HCEC 1CT (cell line): ENCODE measurements around the gene PEX26.
"Not testable (repeated sequence)": the region's sequence is repeated elsewhere in the genome, so short reads cannot be mapped to it uniquely, and the experiment has no call there.

ENCODE experiments used
- DNase-seq: peaks from one replicate; pipeline ENCODE4 v3.0.0-alpha.2; 2017

The PEX26 gene

DNA sequence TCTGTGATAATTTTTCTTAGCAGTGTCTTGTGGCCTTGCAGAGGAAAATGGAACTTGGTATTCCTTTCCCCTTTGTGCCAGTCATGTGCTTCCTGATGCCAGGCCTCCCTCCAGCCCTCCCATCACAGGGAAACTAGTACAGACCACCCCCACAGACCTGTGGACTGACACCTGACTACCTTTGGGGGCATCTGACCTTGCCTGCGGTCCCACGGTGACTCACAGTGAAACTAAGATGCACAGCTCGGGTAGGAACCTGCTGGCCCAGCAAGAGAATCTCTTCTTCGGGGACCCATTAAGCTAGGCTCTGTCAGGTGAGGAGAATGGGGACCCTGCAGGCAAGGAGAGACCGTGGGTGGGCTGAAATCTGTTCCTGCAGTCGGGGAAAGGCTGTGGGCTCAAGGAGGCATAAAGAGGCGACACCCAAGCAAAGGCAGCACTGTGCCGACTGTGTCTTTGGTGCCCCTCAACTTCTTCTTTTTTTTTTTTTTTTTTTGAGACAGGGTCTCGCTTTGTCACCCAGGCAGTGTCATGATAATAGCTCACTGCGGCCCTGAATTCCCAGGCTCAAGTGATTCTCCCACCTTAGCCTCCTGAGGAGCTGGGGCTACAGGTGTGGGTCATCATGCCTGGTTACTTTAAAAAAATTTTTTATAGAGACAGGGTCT lies 20.8 kb upstream of the PEX26 start:
- no peak for DNase-seq

- peak; percentile 96 for DNase-seq
These were observed 20.1 kb upstream of the PEX26 start for GRCh38 chr22:18057568-18058209.

GRCh38 chr22:18058371-18059093 lies 19.3 kb upstream of the PEX26 start:
- no peak for DNase-seq

DNA sequence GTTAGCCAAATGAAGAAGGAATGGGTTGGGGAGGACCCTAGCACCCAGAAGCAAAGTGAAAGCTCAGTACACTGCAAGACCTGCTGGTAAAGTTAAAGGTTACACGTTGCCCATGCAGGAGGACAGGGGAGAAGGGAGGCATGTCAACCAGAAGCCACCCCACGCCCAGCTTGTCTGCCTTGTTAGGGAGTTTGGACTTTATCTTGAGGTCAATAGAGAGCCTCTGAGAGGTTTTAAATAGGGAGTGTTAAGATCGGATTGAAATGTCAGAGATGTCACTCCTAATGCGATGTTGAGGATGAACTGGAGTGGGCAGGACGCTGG lies 18.7 kb upstream of the PEX26 start:
- no peak for DNase-seq

DNA sequence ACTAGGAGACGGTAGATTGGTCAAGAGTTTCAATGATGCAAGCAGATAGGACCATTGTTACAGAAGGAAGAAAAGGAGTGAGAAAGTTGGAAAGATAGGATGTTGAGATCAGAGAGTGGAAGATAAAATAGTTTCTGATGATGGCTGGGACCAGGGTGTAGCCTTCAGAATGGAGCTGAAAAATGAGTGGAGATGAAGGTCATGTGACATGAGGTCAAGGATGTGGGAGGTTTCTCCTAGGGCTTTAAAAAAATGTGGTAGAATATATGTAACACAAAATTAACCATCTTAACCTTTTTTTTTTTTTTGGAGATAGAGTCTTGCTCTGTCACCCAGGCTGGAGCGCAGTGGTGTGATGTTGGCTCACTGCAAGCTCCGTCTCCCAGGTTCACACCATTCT lies 18.3 kb upstream of the PEX26 start:
- DNase-seq = no peak

GRCh38 chr22:18059991-18060390 lies 17.8 kb upstream of the PEX26 start:
- no peak for DNase-seq

DNA sequence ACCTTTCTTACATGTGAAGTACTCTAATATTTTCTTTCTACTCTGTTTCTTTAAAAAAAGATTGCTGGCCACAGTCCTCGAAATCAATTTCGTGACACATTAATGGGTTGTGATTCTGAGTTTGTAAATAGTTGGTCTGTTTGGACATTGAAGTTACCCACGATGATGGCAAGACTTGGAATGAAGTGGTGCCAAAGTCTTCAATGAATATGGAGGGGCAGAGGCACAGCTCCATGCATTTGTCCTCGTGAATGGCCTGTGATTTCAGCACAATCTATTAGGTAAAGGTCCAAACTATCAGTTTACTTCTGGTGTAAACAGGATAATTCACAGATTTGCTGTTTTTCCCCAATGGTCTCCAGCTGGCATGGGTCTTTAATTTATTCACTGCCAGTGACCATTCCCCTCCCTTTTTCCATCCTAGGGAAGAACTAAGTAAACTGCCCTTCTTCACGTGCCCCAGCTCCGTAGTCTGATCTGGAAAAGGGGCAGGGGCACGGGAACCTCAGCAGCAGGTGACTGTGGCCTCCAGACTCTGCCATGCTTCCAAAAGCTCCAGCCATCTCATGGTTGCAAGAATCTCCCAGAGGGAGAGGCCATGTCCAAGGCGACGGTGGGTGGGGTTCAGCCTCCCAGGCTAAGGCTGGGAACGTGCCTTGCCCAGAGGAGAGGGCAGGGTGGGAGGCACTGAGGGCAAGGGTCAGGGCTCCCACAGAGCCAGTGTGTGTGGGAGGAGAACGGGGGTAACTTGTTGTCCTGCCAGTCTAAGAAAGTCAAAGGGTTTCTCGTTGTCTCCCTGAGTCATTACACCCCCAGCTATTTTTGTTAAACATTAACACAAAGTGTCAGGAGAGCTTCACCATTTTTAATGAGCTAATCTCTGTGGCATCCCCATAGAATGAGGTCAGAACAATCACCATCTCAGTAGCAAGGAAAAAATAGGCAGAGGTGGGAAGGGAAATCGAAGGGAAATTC lies 16.9 kb upstream of the PEX26 start:
- peak; percentile 65 for DNase-seq

DNA sequence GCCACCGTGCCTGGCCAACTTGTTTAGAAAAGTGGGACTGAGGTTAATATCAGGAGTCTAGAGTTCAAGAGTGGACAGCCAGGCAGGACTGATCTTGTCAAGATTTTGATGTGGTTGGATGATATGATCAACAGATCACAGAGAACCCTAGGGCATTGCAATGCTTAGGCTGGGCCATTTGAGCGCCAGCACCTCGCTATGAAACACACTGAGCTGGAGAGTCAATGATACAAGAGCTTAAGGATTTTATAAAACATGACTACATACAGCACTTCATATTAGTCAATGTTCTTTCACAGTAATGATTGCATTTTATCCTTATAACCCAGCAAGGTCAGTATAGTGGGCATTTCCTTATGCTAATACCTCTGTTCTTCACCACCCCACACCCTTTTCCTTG lies 15.4 kb upstream of the PEX26 start:
- DNase-seq = no peak

DNA sequence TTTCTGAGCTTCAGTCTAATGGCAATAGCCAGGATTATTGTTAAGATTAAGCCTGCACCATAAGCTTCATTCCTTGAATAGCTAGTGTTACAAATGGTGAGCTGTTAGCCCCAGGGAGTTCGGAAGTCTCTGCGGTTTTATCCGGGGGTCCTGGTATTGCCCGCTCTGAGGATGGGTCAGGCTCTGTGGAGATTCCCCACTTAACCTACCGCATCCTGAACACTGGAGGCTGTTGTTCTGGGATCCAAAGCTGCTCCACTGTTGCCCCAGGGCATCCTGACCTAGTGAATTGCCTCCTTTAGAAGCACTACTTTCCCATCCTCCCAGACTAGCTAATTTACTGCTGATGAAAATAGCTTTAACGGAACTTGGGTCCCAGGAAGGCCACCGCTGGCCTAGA lies 14.5 kb upstream of the PEX26 start:
- DNase-seq = no peak

DNA sequence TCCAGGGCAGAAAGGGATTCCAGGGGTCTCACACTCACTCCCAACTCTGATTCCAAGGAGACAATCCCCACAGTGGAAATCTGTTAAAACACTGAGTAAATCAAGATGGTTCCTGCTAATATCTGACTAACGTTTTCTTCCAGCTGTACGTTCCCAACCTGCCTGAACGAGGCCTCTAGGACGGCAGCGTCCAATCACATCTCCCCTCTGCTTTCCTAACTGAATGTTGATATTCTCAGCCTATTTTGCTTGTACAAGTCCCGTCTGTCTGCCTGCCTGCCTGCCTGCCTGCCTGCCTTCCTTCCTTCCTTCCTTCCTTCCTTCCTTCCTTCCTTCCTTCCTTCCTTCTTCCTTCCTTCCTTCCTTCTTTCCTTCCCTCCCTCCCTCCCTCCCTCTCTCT lies 14.1 kb upstream of the PEX26 start:
- not testable (repeated sequence) for DNase-seq

DNA sequence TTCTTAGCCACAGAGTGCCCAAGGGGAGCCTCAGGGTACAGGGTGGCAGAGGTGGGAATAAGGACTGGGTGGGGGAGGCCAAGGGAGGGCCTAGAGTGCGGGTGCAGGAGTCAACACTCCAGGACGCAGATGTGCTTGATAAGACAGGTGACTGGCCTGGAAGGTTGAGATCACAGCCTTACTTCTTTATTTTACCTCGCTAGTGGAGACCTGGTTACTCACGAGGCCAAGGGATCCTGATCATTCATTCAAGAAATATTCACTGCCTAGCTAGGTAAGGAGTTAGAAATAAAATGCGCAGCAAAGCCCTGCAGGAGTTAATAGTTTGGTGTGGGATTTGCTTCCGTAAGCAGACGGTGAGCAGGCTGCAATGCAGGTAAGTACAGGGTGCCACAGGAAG lies 13.2 kb upstream of the PEX26 start:
- DNase-seq = no peak

GRCh38 chr22:18065256-18065655 lies 12.5 kb upstream of the PEX26 start:
- no peak for DNase-seq

DNA sequence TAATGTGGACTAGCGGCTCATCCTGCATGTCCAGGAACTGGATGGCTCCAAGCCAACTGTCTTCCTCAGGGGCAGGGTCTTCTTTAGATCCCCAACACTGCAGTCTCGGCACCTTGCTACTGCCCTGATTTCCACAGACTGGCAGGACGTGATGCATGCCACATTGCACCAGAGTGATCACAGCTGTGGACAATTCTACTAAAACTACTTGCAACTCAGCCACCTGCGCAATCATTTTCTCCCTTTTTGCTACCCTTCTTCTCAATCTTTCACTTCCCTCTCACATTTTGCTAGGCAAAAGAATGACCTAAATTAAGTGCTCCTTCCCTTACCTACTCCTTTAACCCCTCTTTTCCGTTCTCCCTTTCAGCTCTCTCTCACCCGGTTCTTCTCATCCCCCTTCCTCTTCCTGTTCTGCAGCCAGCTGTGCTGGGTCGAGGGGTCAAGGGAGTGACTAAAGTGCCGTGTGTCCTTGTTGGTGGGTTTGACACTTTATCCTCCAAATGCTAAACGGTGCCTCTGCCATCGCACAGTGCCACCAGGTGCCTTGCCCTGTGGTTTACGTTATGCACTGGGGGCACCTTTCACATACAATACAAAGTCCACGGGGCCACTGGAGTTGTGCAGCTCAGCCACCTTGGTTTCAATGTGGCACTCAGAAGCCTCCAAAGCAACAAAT lies 11.5 kb upstream of the PEX26 start:
- DNase-seq = peak; percentile 51

- no peak for DNase-seq
These were observed 10.7 kb upstream of the PEX26 start for GRCh38 chr22:18067121-18067520.

DNA sequence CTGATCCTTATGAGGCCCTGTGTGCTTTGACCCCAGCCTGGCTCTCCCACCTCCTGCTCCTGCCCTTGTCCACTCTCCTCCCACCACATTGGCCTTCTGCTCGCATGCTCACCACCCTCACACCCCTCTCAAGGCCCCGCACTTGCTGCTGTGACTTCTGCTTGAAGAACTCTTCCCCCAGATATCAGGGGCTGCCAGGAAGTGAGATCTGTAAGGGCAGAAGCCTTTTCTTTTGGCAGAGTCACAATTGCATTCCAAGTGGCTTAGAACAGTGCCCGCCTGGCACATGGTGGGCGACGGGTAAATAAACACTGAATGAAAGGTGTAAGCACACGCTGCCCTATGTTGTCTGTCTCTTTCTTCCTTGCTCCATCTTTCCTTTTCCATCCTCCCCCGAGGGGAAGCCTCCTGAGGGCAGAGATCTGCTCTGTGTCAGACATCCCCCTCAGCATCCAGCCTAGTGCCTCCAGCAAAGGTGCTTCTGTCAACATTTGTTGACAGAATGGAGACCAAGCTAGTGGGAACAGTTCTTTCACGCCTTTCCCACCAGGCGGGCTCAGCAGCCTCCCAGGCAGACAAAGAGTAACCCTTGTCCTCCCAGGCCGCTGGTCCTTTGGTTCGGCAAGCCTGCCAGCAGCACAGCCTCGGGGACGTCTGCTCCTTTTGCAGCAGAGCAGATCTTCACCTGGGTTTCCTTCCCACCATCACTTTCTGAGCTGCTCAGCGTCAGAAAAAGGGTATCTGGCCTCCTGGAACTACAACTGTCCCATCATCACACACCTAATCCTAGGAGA lies 10.0 kb upstream of the PEX26 start:
- DNase-seq = no peak

- DNase-seq = peak; percentile 65
These were observed 9.3 kb upstream of the PEX26 start for GRCh38 chr22:18068381-18068988.

GRCh38 chr22:18069041-18069440 lies 8.7 kb upstream of the PEX26 start:
- DNase-seq = no peak

- no peak for DNase-seq
These were observed 7.7 kb upstream of the PEX26 start for GRCh38 chr22:18070041-18070440.

DNA sequence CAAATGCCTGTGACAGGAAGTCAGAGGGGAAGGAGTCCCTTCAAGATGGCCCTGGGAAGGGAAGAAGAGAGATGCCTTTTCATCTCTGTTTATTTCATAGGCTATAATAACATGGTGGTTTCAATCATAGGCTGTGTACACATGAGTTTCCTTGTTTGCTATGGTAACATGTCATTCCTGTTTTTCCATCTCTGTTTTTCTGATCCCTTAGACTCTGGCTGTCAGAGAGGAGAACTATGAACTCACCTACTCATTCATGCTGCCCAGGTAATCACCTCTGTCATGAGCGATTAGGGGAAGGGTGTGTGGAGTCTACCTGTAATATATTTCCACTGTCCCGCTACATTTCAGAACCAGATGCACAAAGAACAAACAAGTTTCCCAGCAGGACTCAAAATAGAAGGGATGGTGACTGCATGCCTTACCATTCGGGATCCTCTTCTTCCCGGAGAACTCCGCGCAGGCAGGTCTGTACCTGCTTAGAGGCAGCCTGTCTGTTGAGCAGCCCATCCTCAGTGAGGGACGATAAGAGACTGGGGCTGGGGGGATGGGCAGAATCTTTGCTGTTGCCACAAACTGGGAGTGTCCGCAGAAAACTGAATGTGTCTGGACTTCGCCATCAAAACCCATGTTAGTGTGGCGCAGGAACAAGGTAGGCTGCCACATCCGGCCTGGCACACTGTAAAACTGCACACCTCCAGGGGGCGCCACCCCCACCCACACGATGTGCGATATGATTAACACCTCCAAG lies 7.1 kb upstream of the PEX26 start:
- no peak for DNase-seq

GRCh38 chr22:18071307-18071967 lies 6.4 kb upstream of the PEX26 start:
- DNase-seq = not testable (repeated sequence)
